Effector CD4-positive, alpha-beta T cell (primary cell): ENCODE results near the gene SLC37A3.
A peak's percentile ranks its signal among the peaks of the same experiment; 100 is the strongest.
"Not testable (repeated sequence)": the region's sequence is repeated elsewhere in the genome, so short reads cannot be mapped to it uniquely, and the experiment has no call there.

Experiments used
- DNase-seq: peaks from one replicate; pipeline ENCODE4 v3.0.0-alpha.2; 2020

SLC37A3 gene

DNA sequence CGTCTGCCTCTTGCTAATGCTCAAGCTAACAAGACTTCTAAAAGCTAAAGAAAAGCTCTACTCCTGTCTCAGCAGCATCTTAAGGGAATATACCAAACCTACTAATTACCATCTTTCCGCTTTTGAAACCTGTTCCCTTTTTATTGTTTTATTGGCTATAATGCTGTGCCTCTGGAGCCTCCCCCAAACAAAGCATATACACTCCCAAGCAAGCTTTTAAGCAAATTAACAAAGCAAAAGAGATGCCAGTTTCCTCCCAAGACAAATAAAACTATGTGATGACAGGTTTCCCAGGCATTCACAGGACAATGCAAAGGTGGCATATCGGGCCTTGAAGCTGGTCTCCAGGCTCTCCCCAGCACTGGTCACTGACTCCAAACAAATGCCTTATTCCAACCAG lies 52.9 kb downstream of the SLC37A3 start:
- DNase-seq = no peak

DNA sequence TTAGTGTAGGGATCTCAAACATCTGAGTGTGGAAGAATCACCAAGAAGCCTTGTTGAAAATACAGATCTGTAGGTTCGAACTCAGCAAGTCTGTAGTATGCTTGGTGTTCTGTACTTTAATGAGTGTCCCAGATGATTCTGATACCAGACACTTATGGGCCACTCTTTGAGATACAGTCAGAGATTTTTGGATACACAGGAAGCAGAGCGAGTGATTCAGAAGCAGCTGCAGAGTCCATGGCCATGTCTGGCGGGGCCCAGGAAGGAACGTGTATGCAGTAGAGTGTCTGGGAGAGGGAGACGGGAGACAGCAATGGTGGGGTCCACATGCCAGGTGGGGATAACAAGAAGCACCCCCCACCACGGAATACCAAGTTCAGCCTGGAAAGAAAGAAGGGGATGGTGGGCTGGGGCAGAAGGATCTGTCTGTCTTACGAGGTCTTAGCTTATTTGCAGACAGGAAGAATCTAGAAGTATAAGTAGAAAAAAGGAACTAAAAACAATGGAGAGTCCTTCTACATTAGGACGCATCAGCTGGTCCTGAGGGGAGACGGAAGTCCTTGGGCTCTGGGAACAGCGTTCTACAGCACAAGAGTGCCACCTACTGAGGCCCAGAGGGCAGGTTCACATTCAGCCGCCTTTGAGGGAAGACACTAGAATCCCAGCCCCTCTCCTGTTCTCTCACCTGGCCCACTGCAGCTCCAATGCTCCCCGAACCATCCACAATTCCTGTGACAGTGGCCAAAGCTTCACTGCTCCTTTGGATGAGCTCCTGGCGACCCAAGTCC lies 55.4 kb downstream of the SLC37A3 start:
- no peak for DNase-seq

GRCh38 chr7:140338959-140339358 lies 59.4 kb downstream of the SLC37A3 start:
- not testable (repeated sequence) for DNase-seq

DNA sequence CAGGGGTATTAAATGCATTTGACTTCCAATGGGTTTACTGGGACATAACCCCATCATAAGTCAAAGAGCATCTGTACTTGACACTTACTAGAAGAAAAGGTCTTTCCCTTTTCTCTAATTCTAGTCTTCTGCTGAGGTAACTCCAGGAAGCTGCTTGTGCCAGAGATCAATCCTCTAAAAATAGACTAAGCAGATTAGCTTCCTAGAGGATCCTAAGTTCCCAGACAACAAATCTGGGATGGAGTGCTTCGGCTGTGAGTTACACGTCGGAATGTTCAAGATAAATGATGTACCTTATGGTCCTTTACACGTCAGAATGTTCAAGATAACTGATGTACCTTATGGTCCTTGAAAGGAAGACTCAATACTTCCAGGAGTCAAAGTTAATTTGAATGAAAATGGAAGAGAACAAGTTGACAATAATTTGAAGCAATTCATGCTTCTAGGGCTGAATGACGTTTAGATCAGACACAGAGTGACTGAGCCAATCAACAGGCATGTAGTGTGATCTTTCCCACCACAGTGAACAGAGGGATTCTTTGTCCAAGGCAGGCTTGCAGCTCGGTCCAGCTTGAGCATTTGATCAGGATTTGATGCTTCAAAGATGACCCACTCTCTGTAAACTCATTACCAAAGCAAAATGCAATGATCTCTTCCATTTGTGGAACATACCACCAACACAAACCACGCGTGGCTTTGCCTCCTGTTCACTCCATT lies 63.8 kb downstream of the SLC37A3 start:
- DNase-seq = no peak

- no peak for DNase-seq
These were observed 64.6 kb downstream of the SLC37A3 start for GRCh38 chr7:140333686-140334085.

DNA sequence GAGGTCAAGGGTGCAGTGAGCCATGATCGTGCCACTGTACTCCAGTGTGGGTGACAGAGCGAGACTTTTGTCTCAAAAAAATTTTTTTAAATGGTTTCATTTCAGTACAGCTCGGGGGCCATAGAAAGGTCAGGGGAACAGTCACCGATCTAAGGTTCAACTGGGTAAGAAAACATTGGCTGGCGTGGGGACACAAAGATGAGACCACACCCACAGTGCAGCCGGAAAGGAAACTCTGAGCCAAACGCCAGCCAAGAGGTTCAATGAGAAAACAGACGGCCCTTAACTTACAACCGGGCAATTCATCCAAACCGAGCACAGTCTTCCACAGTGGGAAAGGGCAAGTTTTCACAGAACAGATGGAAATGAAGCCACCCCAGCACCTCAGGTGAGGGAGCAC lies 65.1 kb downstream of the SLC37A3 start:
- DNase-seq = no peak

DNA sequence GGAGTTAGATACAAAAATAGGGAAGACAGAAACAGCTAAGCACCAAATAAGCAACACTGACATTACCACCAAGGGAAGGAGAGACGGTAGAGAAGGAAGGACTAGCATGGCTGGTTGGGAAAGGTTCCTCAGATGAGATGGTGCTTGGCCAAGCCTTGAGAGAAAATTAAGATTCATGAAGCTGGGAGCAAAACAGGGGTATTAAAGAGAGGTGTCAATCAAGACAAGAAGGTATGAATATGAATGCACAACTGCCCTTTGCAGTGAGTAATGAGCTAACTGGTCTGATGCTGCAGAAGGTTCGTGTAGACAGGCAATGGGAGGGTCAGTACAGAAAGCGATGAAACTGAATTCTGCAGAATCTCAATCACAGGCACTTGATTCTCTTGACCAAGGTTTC lies 67.7 kb downstream of the SLC37A3 start:
- DNase-seq = no peak

DNA sequence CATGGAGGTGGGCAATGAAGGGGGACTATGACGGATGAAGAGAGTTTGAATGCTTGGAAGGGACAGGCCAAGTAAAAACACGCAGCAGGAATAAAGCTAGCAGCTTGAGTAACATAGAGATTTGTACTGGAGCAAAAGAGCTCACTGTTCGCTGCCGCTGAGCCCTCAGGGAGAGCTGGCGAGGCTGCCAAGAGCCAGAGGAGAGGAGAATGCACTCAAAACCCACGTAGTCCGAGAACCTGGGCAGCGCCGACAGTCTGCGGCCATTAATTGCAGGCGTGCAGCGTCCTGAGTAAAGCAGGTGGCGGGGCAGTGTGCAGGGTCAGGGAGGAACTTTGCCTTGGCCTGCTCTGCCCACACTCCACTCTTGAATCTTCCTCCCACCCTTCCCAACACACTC lies 68.2 kb downstream of the SLC37A3 start:
- DNase-seq = no peak

- no peak for DNase-seq
These were observed 71.1 kb downstream of the SLC37A3 start for GRCh38 chr7:140327261-140327661.

- DNase-seq = peak; percentile 21
These were observed 72.0 kb downstream of the SLC37A3 start for GRCh38 chr7:140326116-140326928.

DNA sequence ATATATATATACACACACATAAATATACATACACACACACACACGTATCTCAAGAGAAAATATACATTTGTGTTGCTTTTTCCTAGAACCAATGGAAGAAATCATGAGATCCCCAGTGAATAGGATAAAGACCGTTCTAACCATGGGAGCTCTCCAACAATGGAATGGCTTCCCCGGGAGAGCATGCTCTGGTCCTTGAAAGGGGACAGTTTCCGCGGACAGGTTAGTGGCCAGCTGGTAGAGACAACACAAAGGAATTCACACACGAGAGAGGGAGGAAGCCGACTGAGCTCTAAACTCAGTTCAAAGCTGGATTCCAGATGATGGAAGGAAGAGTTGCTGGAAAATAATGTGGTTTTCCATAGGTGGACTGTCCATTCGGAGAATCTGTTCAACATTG lies 72.7 kb downstream of the SLC37A3 start:
- no peak for DNase-seq

DNA sequence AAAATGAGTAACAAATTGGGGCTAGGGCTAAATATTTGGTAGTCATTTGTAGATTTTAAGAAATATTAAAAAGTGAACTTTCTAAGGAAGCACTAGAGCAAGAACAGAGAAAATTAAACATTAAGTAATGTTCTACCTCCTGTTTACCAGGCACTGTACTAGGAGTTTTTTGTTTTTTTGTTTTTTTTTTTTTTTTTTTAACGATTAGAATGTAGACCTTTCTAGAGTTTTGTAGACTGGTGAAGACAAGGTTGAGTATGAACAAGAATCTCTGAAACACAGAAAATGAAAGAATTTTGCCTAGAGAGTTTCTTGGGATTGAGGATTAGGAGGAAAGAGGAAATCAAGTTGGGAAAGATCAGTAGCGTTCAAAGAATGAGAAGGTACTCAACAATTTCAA lies 73.6 kb downstream of the SLC37A3 start:
- no peak for DNase-seq

DNA sequence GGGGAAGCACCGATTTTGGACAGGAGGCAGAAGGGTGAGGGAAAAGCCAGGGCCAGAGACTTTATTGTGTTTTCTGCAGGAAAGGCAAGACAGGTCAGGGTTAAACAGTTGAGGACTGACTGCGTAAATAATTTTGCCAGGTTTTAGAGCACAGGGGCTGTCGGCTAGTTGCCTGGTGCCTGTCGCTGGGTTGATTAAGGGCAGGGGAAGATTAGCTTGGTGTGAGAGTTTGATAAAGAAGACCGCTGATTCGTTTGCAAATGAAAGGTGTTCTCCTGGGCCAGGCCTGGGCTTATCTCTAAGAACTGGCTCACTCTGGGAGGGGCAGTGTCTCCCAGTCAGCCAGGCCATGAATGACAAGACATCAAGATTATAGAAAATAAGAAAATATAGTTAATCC lies 75.6 kb downstream of the SLC37A3 start:
- DNase-seq = no peak

DNA sequence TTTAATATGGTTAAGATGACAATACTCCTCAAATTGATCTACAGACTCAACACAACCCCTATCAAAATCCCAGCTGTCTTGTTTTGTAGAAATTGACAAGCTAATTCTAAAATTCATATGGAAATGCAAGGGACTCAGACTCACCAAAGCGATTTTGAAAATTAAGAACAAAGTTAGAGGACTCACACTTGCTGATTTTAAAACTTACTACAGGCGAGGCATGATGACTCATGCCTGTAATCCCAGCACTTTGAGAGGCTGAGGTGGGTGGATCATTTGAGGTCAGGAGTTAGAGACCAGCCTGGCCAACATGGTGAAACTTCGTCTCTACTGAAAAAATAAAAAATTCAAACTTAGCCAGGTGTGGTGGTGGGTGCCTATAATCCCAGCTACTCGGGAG lies 78.3 kb downstream of the SLC37A3 start:
- not testable (repeated sequence) for DNase-seq

- DNase-seq = no peak
These were observed 80.3 kb downstream of the SLC37A3 start for GRCh38 chr7:140317999-140318398.

DNA sequence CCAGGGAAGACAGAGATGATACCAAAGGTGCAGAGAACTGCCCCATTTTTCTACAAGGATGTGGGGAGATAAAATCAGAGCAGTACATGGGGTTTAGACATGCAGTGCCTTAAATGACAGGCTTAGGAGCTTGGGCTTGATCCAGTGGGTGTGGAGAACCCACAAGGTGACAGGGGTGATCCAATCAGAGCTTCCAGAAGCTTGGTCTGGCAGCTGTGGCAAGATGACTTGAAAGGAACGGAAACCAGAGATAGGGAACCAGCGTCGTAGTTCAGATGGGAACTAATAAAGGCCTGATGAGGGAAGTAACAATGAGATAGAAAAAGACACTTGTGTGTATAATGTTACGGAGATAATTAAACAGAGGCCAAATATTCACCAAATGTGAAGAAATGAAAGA lies 80.7 kb downstream of the SLC37A3 start:
- no peak for DNase-seq

DNA sequence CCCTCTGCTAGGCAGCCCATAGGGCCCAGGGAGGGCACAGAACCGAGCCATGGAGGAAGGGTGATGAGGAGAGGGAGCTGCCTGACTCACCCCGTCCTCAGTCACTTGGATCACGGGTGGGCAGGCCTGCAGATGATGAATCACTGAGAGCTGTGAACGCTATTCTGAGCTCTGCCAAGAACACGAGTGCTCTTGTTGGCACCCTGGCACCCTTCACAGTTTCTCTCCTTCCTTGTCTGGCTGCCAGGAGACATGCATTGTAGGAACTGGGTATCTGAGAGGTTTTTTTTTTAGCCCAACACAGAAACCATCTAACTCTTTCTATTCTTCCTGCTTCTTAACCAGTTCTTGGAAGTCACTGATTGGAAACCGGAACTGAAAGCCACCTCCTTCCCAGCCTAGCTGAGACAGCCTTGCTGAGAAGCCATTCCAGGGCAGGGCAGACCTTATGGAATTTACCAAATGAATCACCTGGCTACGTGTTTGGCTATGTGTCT lies 82.1 kb downstream of the SLC37A3 start:
- DNase-seq = no peak

GRCh38 chr7:140315498-140316164 lies 82.7 kb downstream of the SLC37A3 start:
- no peak for DNase-seq

- DNase-seq = no peak
These were observed 83.5 kb downstream of the SLC37A3 start for GRCh38 chr7:140314573-140315480.

DNA sequence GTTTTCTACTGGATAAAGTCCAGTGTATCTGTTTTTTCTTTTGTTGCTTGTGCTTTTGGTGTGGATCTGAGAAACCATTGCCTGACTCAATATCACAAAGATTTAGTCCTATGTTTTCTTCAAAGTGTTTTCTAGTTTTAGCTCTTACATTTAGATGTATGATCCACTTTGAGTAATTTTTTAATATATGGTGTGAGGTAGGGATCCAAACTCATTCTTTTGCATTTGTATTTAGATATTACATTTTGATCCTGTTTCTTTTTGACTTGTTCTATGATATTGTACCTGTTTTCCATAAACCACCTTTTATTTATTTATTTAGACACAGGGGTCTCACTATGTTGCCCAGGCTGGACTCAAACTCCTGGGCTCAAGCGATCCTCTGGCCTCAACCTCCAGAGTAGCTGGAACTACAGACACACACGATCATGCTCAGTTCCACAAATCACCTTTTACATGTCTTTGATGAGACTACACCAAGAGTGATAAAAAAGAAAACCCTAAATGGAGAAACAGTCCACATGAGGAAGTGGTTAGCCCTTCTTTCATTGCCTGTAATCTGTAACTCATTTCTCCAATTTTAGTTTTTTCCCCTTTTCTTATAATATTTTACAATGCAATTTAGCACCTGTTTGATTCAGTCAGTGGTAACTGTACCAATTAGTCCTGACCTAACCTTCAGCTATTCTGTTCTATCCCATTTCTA lies 86.0 kb downstream of the SLC37A3 start:
- no peak for DNase-seq

- DNase-seq = not testable (repeated sequence)
These were observed 87.2 kb downstream of the SLC37A3 start for GRCh38 chr7:140311128-140311527.
